Measurements from ENCODE around the gene ZNF670. TPM values are rescaled to one million over a fixed set of nuclear protein-coding genes. Genes with fewer than 3 reads are reported as not detected.

ZNF670 gene
- polyA plus RNA-seq, 1 donor from 2014 or later = 9.3 TPM

GRCh38 chr1:247070645-247071044 lies 8.0 kb downstream of the ZNF670 start:
- Histone ChIP-seq H3K9ac (ENCODE audit: low read length) (no peak overlapping the region), H3K36me3 (ENCODE audit: insufficient read depth, low read length) (no peaks in the 10 kb centered on the region), H4K20me1 (ENCODE audit: insufficient read depth) (no peaks in the 10 kb centered on the region), H3K27me3 (ENCODE audit: insufficient read depth, low read depth, low read length) (no peaks in the 10 kb centered on the region), H3F3A (ENCODE audit: insufficient read depth, low read length, poor library complexity, severe bottlenecking) (no peaks in the 10 kb centered on the region), H3K9me2 (ENCODE audit: insufficient read depth, low read length) (no peaks in the 10 kb centered on the region), H3K79me2 (replicated peaks; ENCODE audit: insufficient read depth, low read length) (peaks cover 66% of the 10 kb centered on the region), H3K9me3 (ENCODE audit: low read length) (peaks cover 14% of the 10 kb centered on the region), H3K27ac (ENCODE audit: low read length) (no peak overlapping the region), H2AFZ (ENCODE audit: low read depth, low read length) (no peak overlapping the region), H3K4me3 (ENCODE audit: low read length) (no peak overlapping the region), H3K4me2 (ENCODE audit: low read length) (no peak overlapping the region)
- TF ChIP-seq REST (IDR thresholded peaks at IDR 0.05; ENCODE audit: borderline replicate concordance) (no peak), RAD21 (conservative IDR thresholded peaks at IDR 0.05) (no peak), EZH2 (IDR thresholded peaks at IDR 0.05; ENCODE audit: borderline replicate concordance, insufficient read depth, low read length, poor library complexity, severe bottlenecking) (no peak)

- Histone ChIP-seq H4K20me1 (ENCODE audit: insufficient read depth) (no peaks in the 10 kb centered on the region), H3K36me3 (ENCODE audit: insufficient read depth, low read length) (no peaks in the 10 kb centered on the region), H3F3A (ENCODE audit: insufficient read depth, low read length, poor library complexity, severe bottlenecking) (no peaks in the 10 kb centered on the region), H3K79me2 (replicated peaks; ENCODE audit: insufficient read depth, low read length) (peaks cover 53% of the 10 kb centered on the region), H3K9me2 (ENCODE audit: insufficient read depth, low read length) (no peaks in the 10 kb centered on the region), H3K27me3 (ENCODE audit: insufficient read depth, low read depth, low read length) (no peaks in the 10 kb centered on the region), H3K9ac (ENCODE audit: low read length) (no peak overlapping the region), H2AFZ (ENCODE audit: low read depth, low read length) (no peak overlapping the region), H3K27ac (ENCODE audit: low read length) (no peak overlapping the region), H3K4me2 (ENCODE audit: low read length) (no peak overlapping the region), H3K9me3 (ENCODE audit: low read length) (peaks cover 10% of the 10 kb centered on the region), H3K4me3 (ENCODE audit: low read length) (no peak overlapping the region)
- no peak for TF ChIP-seq CTCF (IDR thresholded peaks at IDR 0.05; ENCODE audit: poor library complexity, severe bottlenecking)
- no peak for TF ChIP-seq POLR2AphosphoS5 (IDR thresholded peaks at IDR 0.05)
- TF ChIP-seq EZH2 (IDR thresholded peaks at IDR 0.05; ENCODE audit: borderline replicate concordance, insufficient read depth, low read length, poor library complexity, severe bottlenecking) = no peak
- no peak for TF ChIP-seq EP300 (conservative IDR thresholded peaks at IDR 0.05; ENCODE audit: poor library complexity, severe bottlenecking)
- no peak for TF ChIP-seq TAF1 (IDR thresholded peaks at IDR 0.05; ENCODE audit: low read depth)
- no peak for TF ChIP-seq RAD21 (conservative IDR thresholded peaks at IDR 0.05)
- no peak for TF ChIP-seq REST (IDR thresholded peaks at IDR 0.05; ENCODE audit: borderline replicate concordance)
- TF ChIP-seq SMC3 (conservative IDR thresholded peaks at IDR 0.05; ENCODE audit: poor library complexity) = no peak
Measured at GRCh38 chr1:247064304-247064703, 14.3 kb downstream of the ZNF670 start.
